GM12892 (cell line): Measurements from ENCODE around the gene IFNAR2.

Experiments used
- POLR2A ChIP-seq: IDR thresholded peaks from 2 replicates; pipeline ENCODE4 v1.6.1; 2011; ENCODE audit warnings: low read depth, low read length, control low read depth
- POLR2AphosphoS5 ChIP-seq: IDR thresholded peaks from 2 replicates; pipeline ENCODE4 v1.6.1; 2011; ENCODE audit warnings: low read depth, low read length, control low read depth
- TAF1 ChIP-seq: IDR thresholded peaks from 2 replicates; pipeline ENCODE4 v1.6.1; 2011; ENCODE audit warnings: low read depth, mild to moderate bottlenecking, control low read depth, low read length, borderline replicate concordance

DNA sequence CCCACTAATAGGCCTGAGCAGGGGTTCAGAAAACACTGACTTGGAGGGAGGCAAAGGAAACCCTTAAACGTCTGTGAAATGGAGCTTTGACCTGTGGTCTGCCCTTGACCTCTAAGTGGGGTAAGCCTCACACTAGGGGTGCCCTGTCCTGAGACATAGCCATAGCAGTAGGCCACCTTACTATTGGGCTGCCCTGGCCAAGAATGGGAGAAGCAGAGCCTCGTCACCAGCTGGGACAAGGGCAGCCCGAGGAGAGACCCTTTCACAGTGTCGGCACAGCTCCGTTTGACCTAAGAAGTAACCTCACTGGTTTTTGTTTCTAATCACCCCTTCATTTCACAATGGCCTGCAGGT lies 26.4 kb upstream of the IFNAR2 start:
- no peak for TF ChIP-seq POLR2AphosphoS5
- TF ChIP-seq POLR2A = no peak
- no peak for TF ChIP-seq TAF1
